ENCODE measurements around the gene CARS2. TPM values are rescaled to one million over a fixed set of nuclear protein-coding genes. Genes with fewer than 3 reads are reported as not detected.
"Not testable (repeated sequence)": the region's sequence is repeated elsewhere in the genome, so short reads cannot be mapped to it uniquely, and the experiment has no call there.

Gene CARS2
- total RNA-seq, 1 donor from 2014 or later = 66.5 TPM

DNA sequence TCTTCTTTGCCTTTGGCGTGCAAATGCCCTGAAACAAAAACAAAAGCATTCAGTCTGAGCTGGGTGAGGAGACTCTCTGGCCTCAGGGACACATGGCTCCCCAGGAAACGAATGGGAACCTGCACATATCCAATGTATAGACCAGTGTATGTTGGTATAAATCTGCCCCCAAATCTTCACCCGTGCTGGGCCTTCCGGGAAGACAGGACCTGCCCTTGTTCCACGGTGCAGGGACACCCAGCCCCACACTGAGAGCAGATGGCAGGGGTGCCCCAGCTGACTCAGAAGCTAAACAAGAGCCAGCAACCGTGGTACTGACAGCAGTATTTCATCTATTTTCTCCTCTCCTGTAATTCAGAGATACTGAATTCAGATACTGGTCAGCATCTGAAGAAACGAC lies 42.4 kb downstream of the CARS2 start:
- intact Hi-C loops (cut with DNase I) = no loop called here
- no peak for ATAC-seq
- no peak for DNase-seq (ENCODE audit: low spot score)

DNA sequence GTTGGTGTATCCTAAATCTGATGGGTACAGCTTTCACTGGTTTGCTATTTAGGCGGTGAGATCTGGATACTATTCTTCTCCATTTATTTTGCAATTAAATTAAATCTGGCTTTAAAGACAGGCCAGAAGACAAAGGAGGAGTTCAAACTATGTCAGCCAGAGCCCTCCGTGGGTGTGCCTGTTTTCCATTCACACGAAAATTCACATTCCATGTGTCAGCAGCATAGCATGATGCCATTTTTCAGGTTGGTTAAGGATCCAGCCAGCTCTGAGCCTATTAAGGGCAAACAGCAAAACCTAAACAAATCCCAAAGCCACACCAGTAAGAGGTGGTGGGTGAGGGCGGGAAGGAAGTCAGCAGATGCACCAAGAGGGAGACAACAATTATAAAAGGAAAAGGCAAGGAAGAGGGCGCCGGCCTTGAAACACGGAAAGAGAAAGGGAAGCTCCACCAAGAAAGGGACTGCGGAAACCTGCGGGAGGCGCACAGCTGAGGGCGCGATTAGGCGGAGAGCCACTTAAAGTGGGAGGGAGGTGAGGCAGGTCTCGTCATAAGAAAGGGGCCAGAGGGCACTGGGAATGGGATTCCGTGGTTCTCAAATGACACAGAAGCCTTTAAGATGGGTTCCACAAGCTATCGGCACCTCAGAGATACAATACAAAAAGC lies 43.0 kb downstream of the CARS2 start:
- no peak for DNase-seq (ENCODE audit: low spot score)
- intact Hi-C loops (cut with DNase I) = no loop called here
- ATAC-seq = no peak

DNA sequence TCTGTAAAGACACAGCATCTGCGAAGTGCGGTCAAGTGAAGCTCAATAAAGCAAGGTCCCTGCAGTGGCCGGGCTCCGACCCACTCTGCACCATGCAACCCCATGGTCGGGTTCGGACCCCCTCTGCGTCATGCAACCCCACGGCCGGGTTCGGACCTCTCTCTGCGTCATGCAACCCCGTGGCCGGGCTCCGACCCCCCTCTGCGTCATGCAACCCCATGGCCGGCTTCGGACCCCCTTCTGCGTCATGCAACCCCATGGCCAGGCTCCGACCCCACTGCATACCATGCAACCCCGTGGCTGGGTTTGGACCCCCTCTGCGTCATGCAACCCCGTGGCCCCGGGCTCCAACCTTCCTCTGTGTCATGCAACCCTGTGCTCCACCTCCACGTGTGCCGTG lies 43.8 kb downstream of the CARS2 start:
- intact Hi-C loops (cut with DNase I) = no loop called here
- no peak for ATAC-seq
- DNase-seq (ENCODE audit: low spot score) = no peak

DNA sequence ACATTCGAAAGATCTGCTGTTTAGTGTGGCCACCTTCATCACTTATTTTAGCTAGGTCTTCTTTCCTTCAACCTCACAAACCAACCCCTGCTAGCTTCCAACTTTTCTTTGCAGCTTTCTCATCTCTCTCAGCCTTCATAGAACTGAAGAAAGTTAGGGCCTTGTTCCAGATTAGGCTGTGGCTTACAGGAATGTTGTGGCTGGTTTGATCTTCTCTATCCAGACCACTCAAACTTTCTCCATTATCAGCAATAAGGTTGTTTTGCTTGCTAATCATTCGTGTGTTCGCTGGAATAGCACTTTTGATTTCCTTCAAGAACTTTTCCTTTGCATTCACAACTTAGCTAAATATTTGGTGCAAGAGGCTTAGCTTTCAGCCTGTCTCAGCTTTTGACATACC lies 44.7 kb downstream of the CARS2 start:
- no peak for DNase-seq (ENCODE audit: low spot score)
- no peak for ATAC-seq
- intact Hi-C loops (cut with DNase I) = no loop called here

DNA sequence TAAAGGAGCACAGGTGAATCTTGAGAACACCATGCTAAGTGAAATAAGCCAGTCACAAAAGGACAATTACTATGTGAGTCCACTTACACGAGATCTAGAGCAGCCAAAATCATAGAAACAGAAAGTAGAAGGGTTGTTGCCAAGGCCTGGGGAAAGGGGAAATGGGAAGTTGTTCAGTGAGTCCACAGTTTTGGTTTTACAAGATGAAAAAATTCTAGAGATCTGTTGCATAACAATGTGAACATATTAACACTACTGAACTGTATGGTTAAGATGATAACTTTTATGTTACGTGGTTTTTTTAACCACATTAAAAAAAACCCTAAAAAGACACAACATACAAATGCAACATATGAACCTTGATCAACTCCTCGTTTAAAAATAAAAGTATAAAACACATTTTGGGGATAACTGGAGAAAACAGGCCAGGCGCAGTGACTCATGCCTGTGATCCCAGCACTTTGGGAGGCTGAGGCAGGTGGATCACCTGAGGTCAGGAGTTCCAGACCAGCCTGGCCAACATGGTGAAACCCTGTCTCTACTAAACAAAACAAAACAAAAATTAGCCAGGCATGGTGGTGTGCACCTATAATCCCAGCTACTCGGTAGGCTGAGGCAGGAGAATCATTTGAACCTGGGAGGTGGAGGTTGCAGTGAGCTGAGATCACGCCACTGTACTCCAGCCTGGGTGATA lies 47.6 kb downstream of the CARS2 start:
- DNase-seq (ENCODE audit: low spot score); intact Hi-C loops (cut with DNase I); ATAC-seq: not testable (repeated sequence)

DNA sequence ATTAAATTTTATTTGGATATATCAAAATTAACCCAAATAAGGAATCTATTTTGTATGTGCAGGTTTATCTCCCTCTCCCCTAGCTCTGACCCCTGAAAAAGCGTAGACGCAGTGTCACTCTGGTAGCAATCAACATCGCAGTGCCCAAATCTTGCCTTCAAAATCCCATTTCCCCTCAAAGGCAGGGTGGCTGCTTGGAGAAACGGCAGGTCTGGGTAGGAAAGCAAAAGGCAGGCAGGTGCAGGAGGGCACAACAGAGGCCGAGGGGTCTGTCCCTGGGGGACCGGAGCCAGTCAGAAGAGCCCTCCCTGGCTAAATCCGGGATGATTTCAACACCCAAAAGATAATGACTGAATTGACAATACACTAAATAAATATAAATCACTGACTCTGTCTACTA lies 48.7 kb downstream of the CARS2 start:
- no peak for ATAC-seq
- intact Hi-C loops (cut with DNase I) = no loop called here

DNA sequence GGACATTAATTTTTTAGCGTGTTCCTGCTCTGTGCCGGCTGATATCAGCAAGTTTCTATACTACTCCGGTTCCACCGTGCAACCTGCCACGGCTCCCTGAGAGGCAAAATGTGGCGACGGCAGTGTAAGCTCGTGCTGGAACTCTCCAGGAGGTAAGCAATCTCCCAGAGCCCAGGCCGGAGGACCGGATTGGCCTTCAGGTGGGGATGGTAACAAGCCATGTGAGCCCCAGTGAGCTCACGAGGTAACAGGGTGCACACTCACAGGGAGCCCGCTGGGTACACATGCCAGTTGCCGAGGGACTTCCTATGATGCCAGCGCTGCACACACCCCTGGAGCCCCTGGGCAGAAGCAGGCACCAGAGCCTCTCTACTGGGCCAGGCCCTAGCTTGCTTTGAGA lies 52.1 kb downstream of the CARS2 start:
- DNase-seq (ENCODE audit: low spot score) (no peak), ATAC-seq (no peak)
- intact Hi-C loops (cut with DNase I) = no loop called here

More for the DNA sequence above, 48.7 kb downstream of the CARS2 start:
- no peak for DNase-seq (ENCODE audit: low spot score)

DNA sequence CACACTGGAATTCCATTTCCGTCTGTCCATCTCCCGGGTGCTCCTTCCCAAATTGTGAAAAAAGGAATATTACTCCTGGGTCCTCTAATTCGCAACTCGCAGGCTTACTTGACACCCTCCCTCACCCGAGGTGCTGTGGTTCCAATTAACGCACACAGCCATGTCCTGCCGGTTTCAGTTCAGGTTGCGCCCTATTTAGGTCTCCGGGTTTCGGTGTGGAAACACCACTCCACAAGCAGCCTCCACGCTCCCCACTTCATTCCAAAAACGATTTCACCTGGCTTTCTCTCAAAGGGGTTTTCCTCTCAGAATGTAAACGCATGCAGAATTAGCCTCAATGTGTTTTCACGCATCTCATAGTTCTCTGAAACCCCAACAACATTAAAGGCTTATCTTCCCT lies 52.6 kb downstream of the CARS2 start:
- ATAC-seq (no peak), DNase-seq (ENCODE audit: low spot score) (no peak)
- intact Hi-C loops (cut with DNase I) = no loop called here

DNA sequence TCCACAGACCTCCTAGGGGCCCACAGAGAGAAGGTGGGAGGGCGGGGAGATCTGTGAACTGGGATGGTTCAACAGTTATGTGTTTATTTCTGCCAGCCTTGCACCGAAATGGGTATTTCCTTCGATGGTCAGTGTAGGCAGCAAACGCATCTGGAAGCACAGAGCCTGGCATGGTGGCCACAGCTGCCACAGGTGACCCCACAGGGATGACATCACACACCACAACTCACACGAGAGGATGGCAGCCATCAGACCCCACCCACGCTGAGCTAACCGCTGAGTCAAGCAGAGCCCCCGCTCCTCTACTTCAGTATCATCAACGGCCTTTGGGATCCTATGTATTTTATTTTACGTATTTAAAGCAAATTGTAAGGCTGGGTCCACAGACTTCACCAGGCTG lies 53.2 kb downstream of the CARS2 start:
- intact Hi-C loops (cut with DNase I) = no loop called here
- DNase-seq (ENCODE audit: low spot score) (no peak), ATAC-seq (no peak)

DNA sequence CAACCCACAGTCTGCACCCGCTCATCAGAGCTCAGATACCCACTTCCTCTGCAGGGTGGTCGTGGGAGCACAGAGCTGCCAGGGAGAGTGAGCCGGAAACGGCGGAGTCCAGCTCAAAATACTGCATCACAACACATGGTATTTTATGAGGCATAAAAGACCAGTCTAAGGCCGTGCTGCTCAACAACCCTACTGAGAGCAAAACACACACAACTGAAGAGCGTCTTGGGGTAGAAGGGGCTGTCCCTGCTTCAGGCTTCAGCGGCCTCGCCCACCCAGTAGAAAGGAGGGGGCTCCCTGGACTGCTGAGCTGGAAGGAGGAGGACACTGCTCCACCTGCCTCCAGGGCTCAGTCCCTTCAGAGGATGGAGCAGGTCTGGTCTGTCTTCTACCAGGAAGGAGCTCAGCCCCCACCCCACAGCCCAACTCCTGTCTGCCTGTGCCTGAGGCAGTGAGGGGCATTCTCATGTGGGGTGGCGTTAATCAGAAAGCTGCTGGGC lies 53.6 kb downstream of the CARS2 start:
- DNase-seq (ENCODE audit: low spot score) (no peak), ATAC-seq (no peak)
- intact Hi-C loops (cut with DNase I) = no loop called here

DNA sequence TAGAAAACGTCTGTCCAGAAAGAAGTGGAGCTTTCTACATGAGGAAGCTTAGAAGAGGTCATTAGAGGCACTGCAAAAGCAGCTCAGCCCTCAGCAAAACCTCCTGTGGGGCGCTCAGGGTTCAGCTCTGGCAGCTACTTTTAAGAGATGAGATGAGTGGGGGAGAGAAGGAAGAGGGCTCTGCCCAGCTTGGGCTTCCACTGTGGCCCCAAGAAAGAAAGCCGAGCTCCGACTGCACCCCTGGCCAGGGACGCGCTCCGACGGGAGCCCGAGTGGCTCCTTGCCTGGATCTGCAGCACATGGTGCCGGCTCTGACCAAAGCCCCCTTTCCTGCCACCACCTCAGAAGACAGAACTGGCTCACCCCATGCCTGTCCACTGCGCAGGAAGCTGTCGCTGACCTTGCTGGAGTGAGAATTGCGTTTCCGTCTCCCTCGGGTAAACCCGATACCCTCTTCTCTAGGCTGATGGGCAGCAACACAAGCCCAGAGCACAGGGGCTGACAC lies 54.1 kb downstream of the CARS2 start:
- DNase-seq (ENCODE audit: low spot score) = no peak
- ATAC-seq = no peak
- intact Hi-C loops (cut with DNase I) = no loop called here

DNA sequence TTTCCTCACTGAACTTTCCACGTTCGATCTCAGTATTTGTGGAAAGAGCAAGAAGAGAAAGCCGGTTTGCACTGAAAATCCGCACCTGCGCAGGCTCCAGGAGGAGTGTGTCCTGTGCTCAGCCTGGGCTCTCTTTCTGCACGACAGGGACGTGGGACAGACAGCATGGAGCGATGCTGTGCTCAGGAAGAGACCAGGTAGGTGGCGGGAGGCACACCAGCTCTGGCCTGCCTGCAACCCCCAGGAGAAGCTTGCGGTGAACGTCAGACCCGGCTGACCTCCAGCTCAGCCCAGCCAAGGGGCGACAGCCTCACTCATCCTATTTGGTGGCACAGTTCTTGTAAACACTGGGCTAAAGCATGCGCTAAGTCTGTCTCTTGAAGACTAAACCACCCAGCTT lies 54.6 kb downstream of the CARS2 start:
- no peak for ATAC-seq
- DNase-seq (ENCODE audit: low spot score) = no peak
- intact Hi-C loops (cut with DNase I) = no loop called here

DNA sequence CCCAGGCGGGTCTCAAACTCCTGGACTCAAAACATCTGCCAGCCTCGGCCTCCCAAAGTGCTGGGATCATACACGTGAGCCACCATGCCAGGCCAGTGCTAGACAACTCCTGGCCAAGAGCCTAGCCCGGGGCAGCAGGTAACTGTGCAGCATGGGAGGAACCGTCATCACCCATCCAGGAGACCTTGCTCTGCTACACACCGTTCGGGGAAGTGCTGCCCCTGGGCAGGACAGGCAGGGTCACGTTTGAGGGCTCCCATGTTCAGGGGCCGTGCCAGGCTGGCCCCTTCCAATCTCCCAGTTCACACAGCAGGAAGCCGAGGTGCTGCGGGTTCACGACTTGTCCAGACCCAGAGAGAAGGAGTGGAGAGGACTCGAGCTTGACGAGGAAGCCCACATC lies 55.5 kb downstream of the CARS2 start:
- intact Hi-C loops (cut with DNase I) = no loop called here
- no peak for DNase-seq (ENCODE audit: low spot score)
- ATAC-seq = no peak

DNA sequence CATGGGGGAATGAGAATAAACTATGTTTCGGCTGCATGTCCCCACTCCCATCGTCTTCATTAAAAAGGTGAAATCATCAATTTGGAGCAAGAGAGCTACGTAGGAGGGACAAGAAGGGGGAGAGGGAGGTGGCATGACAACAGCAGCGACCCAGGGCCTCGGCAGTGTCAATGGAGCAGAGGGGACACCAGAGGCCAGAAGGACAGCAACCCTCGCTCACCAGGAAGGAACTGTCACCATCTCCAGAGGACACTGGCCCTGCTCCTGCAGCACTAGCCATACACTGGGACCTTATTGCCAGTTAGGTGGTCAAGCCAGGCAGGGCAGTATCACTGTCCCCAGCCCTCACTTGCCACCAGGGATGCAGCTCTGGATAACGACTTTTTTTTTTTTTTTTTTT lies 56.4 kb downstream of the CARS2 start:
- DNase-seq (ENCODE audit: low spot score) = no peak
- no peak for ATAC-seq
- intact Hi-C loops (cut with DNase I) = no loop called here

DNA sequence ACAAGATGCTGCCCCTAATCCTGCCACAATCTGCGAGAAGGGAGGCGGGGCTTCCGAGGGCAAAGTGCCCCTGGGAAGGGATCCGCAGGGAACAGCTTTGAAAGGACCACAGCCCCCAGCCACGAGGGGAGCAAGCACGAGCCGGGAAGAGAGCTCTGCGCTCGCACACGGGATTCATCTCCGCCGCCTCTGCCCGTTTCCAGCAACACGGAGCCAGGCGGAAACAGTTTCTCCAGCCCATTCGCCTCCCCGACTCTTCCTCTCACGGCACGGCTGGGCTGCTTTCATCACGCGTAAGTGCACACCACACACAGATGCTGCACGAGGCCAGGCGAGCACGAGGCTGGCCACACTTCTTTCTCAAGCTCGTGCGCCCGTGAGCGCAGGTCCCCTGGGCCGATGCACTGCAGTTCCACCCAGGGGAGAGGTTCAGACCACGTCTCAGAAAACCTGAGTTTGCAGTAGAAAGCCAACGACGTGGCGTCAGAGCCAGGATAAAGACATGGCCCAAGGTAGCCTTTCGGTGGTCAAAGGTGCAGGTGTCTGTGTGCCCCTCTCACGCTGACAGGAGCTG lies 57.0 kb downstream of the CARS2 start:
- no peak for ATAC-seq
- DNase-seq (ENCODE audit: low spot score) = no peak
- intact Hi-C loops (cut with DNase I) = no loop called here

DNA sequence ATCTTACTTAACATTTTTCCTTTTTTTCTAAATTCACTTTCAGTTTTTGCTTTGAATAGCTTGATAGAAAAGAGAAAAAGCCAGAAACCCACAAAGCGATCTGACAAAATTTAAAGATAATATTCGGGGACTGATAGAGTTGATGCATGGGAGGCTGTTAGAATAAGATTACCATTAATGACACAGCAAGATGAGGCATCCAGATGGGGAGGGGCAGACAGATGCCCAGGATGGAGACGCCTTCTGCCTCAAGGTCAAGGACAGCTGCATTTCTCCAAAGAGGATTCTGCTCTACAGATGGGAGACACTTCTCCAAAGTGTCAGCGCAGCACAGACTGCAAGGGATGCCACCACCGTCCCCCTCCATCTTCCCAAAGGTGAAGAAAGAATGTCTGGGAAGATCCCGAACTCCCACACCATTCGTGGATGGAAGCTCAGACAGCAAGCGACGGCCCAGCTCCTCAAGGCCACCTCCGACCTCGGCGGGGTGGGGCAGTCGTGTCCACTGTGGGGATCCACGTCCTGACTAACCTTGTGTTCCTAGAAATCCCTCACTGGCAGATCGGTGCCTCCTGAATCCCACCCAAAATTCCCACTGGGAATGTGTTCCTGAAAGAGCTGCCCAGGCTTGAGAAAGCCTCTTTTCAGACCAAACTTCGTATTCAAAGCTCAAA lies 57.6 kb downstream of the CARS2 start:
- intact Hi-C loops (cut with DNase I) = no loop called here
- no peak for DNase-seq (ENCODE audit: low spot score)

DNA sequence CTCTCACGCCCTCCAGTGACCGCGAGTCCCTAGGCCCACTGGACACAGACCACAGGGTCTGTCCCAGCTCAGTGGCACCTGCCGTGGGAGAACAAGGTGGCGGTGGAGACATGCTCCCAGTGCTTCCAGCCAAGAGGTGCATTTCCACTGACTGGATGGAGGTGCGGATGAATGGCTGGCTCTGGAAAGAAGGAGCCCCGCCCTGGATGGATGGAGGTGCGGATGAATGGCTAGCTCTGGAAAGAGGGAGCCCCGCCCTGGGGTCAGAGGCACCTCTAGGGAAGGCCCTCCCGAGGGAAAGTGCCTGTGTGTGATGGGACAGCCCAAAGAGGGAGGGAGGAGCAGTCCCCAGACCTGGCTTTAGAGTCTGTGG lies 58.6 kb downstream of the CARS2 start:
- intact Hi-C loops (cut with DNase I) = no loop called here
- ATAC-seq (no peak), DNase-seq (ENCODE audit: low spot score) (no peak)

More for the DNA sequence above, 57.6 kb downstream of the CARS2 start:
- no peak for ATAC-seq

DNA sequence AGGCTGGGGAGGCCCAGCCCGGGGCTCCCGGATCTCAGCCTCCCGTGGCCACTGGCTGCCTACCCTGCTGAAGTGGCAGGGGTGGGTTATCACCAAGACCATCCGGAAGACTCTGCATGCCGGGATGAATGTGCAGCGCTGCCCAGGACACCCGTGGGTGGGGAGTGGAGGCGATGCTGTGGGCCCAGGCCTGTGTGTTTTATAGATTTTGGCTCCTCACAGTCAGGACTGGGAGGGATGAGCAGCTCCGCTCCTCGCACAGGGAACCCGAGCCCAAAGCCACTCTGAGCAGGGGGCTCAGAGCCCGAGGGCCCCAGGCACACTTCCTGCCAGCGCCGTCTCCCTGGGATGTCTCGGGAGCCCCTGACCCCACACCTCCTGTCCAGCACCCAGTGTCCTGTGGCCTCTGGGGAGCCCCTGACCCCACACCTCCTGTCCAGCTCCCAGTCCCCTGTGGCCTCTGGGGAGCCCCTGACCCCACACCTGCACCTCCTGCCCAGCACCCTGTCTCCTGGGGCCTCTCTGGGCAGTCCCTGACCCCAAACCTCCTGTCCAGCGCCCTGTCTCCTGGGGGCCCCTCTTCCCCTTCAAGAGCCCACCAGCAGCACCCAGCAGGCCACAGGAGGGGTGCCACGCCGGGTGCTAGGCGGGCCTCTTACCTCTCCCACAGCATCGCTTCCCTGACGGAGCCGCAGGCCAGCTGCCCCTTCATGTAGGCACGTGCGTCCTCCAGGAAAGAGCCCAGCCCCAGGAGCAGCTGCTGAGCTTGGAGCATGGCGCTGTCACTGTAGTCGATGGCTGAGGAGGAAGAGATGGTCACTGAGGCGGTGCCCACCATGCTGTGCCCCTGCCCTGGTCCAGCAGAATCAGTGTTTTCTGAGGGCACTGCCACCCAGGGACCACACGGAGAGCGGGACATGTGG lies 59.2 kb downstream of the CARS2 start:
- intact Hi-C loops (cut with DNase I) = no loop called here
- no peak for DNase-seq (ENCODE audit: low spot score)
- no peak for ATAC-seq

DNA sequence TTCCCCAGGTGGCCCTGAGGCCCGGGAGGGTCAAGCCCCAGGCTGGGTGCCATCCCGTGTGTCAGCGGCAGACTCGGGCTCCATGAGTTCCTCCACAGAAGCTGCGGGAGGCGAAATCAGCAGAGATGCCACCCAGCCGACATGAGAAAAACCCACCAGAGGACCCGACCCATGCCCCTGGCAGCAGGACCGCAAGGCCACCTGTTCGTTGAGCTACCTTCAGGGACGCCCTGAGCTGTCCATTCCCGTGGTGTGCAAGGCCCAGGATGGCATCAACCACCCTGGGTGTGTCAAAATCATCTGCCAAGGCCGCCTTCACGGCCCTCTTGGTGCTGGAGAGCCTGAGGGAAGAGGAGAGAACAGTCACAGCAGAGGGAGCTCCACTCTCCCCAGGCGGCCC lies 60.2 kb downstream of the CARS2 start:
- DNase-seq (ENCODE audit: low spot score) (no peak), ATAC-seq (no peak)
- intact Hi-C loops (cut with DNase I) = no loop called here

Data from sciatic nerve (tissue), 2 donors.